Right lobe of liver (tissue), 6 donors: ENCODE measurements around the gene PPM1A. TPM values are rescaled to one million over a fixed set of nuclear protein-coding genes. Genes with fewer than 3 reads are reported as not detected.

ENCODE experiments used
- ATAC-seq, 4 donors: fragments of 200-7000 bp; cut with Tn5 transposase; one replicate each; pipeline ENCODE4 v1.9.1; 2020; ENCODE audit warnings: mild to moderate bottlenecking in 4 of 4, moderate library complexity in 4 of 4
- DNase-seq, 3 donors: peaks; one replicate each; pipeline ENCODE4 v3.0.0-alpha.2; 2020
- H3K27ac ChIP-seq, 3 donors: fragments of 200-600 bp; one replicate each; pipeline ENCODE4 v1.8.0; 2022
- H3K27me3 ChIP-seq, 2 donors: fragments of 200-600 bp; one replicate each; pipeline ENCODE4 v1.8.0; 2022
- H3K36me3 ChIP-seq, 4 donors: fragments of 200-600 bp; sonication (generic) in 1 of 4; one replicate each; pipeline versions ENCODE4 v1.5.1 to v1.8.0; 2017 to 2022; ENCODE audit warnings: control low read depth in 1 of 4
- H3K4me1 ChIP-seq, 4 donors: fragments of 200-600 bp; sonication (generic) in 1 of 4; one replicate each; pipeline versions ENCODE4 v1.5.1 to v1.8.0; 2017 to 2022; ENCODE audit warnings: control low read depth in 1 of 4
- H3K4me3 ChIP-seq, 3 donors: fragments of 200-600 bp; one replicate each; pipeline ENCODE4 v1.8.0; 2022
- H3K9me3 ChIP-seq, 4 donors: fragments of 200-600 bp; sonication (generic) in 1 of 4; one replicate each; pipeline versions ENCODE4 v1.5.1 to v1.8.0; 2017 to 2022; ENCODE audit warnings: control low read depth in 1 of 4
- CTCF ChIP-seq, 4 donors: fragments of 200-600 bp in 3 of 4; fragments of 450-650 bp in 1 of 4; IDR thresholded peaks; one replicate each; pipeline versions ENCODE4 v1.5.1 to v1.8.0; 2016 to 2022; ENCODE audit warnings: antibody characterized with exemption in 4 of 4, mild to moderate bottlenecking in 2 of 4
- POLR2A ChIP-seq: fragments of 450-650 bp; IDR thresholded peaks from one replicate; pipeline ENCODE4 v1.6.1; 2017; ENCODE audit warnings: antibody characterized with exemption, mild to moderate bottlenecking
- WGBS: methylation state at CpG from one replicate; pipeline ENCODE4 v1.1.6; 2018; ENCODE audit warnings: low coverage, low lambda C conversion rate; ENCODE audit not compliant: insufficient coverage; ENCODE audit errors: missing lambda C conversion rate; 5-methylcytosine and 5-hydroxymethylcytosine counted together
- intact Hi-C, 2 donors: fragments of 100-400 bp; cut with DNase I; formaldehyde crosslinking; loops; one replicate each; pipeline versions ENCODE4 v1.11.2 to v1.14.1; 2022
- total RNA-seq, 6 experiments: library from RNA; depleted of rRNA in 2 of 6; stranded (reverse); fragments of >200 nt in 2 of 6; fragmentation: NEBNext Ultra II Directional in 3 of 6; extraction: Animal tissue kit (Norgen Biotek cat#: 25700) in 3 of 6; gene quantifications; one replicate each; pipeline versions ENCODE4 v1.1.0 to v1.2.4, GENCODE V29; 2016 to 2023
- donor health status: DM: no; HTN: yes; CAD: no.
- donor health status: DM: no; HTN: no; CAD: no.
- donor health status: DM: no; HTN: no; CAD: no.
- donor health status: DM: no; HTN: yes; CAD: no.
- donor health status: DM: no; HTN: yes; CAD: no.

The PPM1A gene
- total RNA-seq, 6 experiments from 2014 or later = 32.6 to 54.7 (median 39.4) TPM

GRCh38 chr14:60294411-60295069, 45.5 kb downstream of the PPM1A start:
- intact Hi-C loops = no loop called here
- Histone ChIP-seq H3K27me3 (no peaks in the 10 kb centered on the region), H3K4me3 (no peak overlapping the region), H3K4me1 (no peaks in the 10 kb centered on the region), H3K9me3 (no peaks in the 10 kb centered on the region), H3K36me3 (peaks cover 0 to 23% (median 0%) of the 10 kb centered on the region in 4 donors), H3K27ac (no peak overlapping the region)
- TF ChIP-seq CTCF (IDR thresholded peaks at IDR 0.05) (no peak), POLR2A (no peak)
- 89% methylated on average over 3 of the region's 3 CpGs for WGBS
- DNase-seq (no peak), ATAC-seq (no peak)

- no peak overlapping the region for H3K27ac ChIP-seq
- H3K27me3 ChIP-seq = no peaks in the 10 kb centered on the region
- H3K9me3 ChIP-seq = no peaks in the 10 kb centered on the region
- no peak for DNase-seq
- intact Hi-C loops = no loop called here
- ATAC-seq = no peak
- no peak overlapping the region for H3K4me3 ChIP-seq
- TF ChIP-seq CTCF (IDR thresholded peaks at IDR 0.05) (no peak), POLR2A (no peak)
- no peaks in the 10 kb centered on the region for H3K36me3 ChIP-seq
- peaks cover 0 to 18% (median 6%) of the 10 kb centered on the region in 4 donors for H3K4me1 ChIP-seq
Observed at GRCh38 chr14:60300019-60300418, 51.0 kb downstream of the PPM1A start.

- Histone ChIP-seq H3K27ac (no peak overlapping the region), H3K4me3 (no peak overlapping the region), H3K36me3 (no peaks in the 10 kb centered on the region), H3K4me1 (peaks cover 0 to 18% (median 6%) of the 10 kb centered on the region in 4 donors), H3K27me3 (no peaks in the 10 kb centered on the region), H3K9me3 (no peaks in the 10 kb centered on the region)
- no peak for TF ChIP-seq CTCF (IDR thresholded peaks at IDR 0.05)
- TF ChIP-seq POLR2A = no peak
- intact Hi-C loops = no loop called here
- 63% methylated on average over 5 of the region's 5 CpGs for WGBS
- DNase-seq (no peak), ATAC-seq (no peak)
Observed at GRCh38 chr14:60301685-60302084, 52.7 kb downstream of the PPM1A start.

GRCh38 chr14:60302663-60303062, 53.6 kb downstream of the PPM1A start:
- intact Hi-C loops = no loop called here
- DNase-seq (no peak), ATAC-seq (no peak)
- no peaks in the 10 kb centered on the region for H3K36me3 ChIP-seq
- H3K27ac ChIP-seq = no peak overlapping the region
- no peaks in the 10 kb centered on the region for H3K9me3 ChIP-seq
- no peak overlapping the region for H3K4me3 ChIP-seq
- TF ChIP-seq POLR2A (no peak), CTCF (IDR thresholded peaks at IDR 0.05) (no peak)
- peaks cover 0 to 18% (median 6%) of the 10 kb centered on the region in 4 donors for H3K4me1 ChIP-seq
- H3K27me3 ChIP-seq = no peaks in the 10 kb centered on the region
- WGBS = 75% methylated on average over 1 of the region's 1 CpG
